GM19438 (cell line): ENCODE results near the gene TSPAN17.
A peak's percentile ranks its signal among the peaks of the same experiment; 100 is the strongest.

ENCODE experiments used
- ATAC-seq: cut with Tn5 transposase; IDR thresholded peaks from one replicate; pipeline ENCODE4 v1.9.1; 2021; ENCODE audit warnings: low read depth; ENCODE audit not compliant: unreplicated experiment

The TSPAN17 gene

DNA sequence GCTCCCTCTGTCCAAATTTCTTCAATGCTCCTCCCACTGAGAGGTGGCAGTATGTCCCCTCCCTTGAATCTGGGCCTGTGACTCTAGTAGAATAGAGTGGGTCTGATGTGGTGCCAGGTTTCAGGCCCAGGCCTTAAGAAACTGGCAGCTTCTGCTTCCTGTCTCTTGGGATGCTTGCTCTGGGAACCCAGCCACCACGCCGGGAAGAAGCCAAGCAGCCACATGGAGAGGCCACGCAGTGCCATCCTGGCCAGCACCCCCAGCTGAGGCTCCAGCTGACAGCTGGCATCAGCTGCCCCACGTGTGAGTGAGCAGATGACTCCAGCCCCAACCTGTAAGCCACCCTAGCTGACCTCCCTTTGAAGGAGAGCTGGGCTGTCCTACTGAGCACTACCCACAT, 7.3 kb upstream of the TSPAN17 start:
- no peak for ATAC-seq

DNA sequence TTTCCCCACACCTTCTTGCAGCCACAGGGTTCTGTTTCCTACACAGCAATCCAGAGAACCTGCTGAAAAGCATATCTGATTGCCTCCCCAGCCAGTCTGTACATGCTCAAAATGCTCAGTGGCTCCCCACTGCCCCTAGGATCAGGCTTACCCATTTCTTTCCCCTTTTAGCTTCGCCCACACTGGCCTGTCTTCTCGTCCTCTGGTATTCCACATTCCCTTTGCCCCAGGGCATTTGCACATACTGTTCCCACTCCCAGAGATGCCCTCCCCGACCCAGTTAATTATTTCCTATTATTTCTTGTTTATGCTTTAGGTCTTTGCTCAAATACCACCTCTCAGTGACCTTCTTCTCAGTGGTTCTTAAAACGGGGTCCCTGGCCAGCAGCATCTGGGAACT, 6.7 kb upstream of the TSPAN17 start:
- no peak for ATAC-seq

DNA sequence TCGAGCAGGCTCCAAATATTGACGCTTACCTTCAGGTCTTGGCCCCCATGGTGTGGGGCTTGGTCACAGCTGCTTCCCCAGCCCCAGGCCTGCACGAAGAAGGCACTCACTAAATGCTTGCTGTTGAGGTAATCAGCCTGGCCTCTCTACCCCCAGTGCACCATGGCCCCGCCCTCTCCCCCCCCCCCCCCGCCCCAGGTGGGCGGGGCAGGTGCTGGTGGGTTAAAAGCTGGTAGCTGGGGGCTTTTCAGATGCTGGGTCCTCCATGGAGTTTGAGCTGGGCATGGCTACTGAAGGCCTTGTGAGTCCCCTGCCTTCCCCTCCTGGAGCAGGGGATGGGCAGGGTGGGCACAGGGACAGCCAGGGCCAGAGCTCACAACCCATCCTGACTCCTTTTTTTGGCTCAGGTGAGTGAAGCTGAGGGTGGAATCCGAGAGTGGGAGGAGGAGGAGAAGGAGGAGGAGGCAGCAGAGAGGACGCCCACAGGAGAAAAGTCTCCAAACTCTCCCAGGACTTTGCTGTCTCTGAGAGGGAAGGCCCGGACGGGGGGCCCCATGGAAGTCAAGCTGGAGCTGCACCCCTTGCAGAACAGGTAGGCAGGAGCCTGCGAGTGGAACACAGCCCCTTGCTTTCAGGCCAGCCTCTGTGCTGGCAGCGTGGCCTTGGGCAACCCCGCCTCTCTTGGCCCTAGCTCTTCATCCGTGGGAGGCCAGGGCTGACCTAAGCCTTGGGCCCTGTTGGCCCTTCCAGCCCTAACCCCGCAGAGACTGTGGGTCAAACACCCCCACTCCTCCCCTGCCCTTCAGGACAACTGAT, 4.4 kb upstream of the TSPAN17 start:
- ATAC-seq = no peak

DNA sequence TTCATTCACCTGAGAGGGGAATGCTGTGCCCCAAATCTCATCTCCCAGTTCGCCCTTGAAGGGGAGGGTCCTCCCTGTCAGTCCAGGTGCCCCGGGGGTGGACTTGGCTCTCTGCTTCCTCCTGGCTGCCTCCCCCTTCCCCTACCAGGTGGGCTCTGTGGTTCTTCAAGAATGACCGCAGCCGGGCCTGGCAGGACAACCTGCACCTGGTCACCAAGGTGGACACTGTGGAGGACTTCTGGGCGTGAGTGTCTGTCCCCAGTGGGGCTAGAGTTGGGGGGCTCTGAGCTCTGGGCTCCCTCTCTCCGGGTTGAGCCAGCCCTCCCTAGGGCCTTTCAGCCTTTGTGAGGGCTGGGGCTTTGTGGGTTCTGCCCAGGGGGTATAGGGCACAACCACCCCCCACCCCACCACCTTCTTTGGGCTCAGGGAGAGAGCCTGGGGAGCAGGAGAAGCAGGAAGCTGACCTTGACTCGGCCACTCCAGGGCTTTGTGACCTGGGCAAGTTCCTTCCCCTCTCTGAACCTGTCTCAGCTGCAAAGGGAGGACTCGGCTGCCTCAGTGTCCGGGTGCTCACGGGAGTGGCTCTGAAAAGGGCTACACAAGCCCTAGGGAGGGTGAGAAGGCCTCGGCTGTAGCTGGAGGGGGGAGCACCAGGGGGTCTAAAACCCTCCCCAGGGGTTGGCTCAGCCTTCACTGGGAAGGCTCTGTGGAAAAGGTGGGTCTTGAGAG, 3.6 kb upstream of the TSPAN17 start:
- ATAC-seq = no peak

DNA sequence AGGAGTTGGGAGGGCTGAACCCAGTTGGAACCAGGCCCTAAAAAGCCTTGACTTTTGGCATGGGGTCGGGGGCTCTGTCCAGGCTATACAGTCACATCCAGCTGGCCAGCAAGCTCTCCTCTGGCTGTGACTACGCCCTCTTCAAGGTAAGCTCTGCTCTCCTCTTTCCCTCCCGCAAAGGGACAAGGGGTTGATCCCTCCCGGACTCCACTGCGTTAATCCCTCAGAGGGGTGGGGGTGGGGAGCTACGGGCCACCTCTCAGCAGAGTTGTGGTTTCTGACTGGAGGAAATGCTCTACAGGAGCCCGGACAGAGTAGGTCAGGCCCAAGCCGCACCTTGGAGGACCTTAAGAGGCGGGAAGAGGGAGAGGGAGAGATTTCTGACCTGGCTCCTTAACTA, 3.0 kb upstream of the TSPAN17 start:
- no peak for ATAC-seq

DNA sequence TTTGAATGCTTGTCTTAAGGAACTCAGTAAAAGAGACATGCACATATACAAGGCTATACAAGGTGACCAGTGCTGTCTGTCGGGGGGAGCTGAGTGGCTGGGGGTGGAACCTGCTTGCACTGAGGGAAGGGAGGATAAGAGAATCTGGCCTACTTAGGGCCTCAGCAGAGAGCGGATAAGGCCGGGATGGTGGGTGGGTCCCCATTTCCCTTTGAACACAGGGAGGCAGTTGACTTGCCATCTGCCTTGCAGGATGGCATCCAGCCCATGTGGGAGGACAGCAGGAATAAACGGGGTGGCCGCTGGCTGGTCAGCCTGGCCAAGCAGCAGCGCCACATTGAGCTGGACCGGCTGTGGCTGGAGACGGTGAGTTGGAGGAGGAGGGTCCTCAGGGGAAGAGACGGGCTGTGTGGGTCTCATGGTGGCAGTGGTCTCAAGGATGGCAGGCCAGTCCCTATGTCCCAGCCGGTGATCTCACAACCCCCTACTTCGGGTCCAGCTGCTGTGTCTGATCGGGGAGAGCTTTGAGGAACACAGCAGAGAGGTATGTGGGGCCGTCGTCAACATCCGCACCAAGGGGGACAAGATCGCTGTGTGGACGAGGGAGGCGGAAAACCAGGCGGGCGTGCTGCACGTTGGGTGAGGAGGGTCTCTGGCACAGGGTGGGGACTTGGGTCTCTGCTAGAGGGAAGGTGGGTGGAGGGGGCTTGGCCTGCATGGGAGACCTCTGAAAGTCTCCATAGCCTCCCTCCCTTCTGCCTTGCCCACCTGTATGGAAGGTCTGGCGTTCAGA, 2.2 kb upstream of the TSPAN17 start:
- ATAC-seq = no peak

DNA sequence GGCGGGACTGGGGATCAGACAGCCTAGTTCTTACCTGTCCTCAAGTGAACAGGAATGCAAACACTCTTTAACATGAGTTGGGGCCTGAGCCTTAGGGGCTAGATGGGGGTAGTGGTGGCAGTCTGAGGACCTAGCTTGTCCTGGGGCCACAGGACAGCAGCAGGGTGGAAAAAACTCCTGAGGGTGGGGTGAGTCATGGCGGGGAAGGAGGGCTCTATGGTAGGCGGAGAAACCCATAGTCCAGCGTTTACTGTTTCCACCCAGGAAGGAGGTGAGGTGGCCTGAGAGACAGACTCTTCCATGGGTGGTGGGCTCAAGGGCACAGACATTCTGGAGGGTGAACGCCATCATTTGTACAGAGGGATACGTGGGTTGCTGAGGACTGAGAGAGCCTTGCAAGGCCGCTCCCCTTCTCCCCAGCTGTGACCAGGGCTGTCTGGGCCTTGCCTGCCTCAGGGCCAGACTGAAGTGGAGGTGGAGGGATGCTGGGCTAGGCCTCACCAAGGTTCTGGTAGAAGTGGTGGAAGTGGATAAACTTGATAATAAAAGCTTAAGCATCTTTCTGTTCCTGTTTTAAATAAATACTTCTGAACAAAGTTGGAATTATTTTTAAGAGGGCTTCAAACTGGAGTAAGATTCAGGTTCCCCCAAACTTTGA, 1.1 kb upstream of the TSPAN17 start:
- no peak for ATAC-seq

DNA sequence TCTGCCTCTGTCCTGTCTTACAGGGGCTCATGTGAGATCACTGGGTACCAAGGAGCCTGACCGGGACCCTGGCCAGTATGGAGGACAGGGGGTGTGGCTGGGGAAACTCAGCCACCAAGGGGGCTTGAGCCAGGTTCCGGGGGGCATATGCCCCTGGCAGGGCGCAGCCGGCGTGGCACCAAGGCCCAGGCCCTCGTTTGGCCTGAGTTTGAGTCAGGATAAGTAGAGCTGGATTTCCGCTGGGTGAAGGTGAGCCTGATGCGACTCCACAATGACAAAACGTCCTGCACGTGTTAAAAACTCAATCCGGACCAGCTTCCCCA, 616 bp upstream of the TSPAN17 start:
- peak; percentile 1 for ATAC-seq

DNA sequence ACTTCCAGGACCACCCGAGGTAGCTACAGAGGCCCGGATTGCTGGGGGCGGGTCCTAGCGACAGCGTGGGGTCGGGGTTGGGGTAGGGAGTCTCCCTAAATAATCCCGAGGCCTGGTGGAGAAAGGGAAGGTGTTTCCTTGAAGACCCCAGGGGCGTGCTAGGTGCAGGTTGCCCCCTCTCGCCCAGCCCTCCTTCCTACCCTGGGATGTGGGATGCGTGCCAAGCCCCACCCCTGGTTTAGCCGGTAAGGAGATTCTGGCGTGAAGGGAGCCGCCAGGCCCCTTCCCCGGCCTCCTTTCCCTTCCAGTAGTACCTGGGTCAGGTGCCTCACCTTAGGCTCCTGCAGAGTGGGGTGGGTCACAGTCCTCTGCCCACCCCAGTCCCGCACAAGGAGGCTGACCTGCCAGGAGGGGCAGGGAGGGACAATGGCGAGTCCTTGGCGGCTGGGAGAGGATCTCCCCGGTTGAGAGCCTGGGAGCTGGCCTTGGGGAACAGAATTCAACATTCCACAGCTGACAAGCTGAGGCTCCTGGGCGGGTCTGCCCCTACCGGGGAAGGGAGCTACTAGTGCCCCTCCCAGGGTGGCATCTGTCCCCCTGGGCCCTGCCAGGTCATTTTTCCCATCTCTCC, 674 bp downstream of the TSPAN17 start:
- no peak for ATAC-seq

DNA sequence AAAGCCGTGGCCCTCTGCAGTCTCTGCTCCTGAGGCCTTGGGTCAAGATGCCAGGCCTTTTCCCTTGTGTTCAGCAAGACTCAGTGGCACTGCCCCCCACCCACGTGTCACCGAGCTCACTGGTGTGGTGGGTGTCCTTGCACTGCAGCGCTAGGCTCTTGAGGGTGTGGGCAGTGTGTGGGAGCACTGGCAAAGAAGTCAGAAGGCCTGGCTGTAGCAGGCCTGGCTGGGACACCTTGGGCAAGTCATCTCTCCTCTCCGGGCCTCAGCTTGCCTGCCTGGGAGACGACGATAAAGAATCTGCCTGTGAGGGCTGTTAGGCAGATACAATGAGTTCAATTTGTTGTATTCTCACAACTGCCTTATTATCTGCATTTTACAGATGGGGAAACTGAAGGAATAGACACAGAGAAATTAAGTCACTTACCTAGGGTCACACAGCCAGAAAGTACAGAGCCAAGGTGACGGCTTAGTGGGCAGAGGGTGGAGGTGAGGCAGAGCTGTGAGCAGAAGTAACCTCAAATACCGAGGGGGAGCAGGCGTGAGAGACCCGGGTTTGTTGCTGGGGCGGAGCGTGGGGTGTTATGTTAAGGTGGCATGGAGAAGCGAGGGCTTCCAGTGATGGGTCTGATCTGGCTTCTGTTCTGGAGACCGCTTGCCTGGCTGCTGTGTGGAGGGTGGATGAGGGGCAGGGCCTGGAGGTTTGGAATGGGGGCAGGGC, 1.4 kb downstream of the TSPAN17 start:
- no peak for ATAC-seq

DNA sequence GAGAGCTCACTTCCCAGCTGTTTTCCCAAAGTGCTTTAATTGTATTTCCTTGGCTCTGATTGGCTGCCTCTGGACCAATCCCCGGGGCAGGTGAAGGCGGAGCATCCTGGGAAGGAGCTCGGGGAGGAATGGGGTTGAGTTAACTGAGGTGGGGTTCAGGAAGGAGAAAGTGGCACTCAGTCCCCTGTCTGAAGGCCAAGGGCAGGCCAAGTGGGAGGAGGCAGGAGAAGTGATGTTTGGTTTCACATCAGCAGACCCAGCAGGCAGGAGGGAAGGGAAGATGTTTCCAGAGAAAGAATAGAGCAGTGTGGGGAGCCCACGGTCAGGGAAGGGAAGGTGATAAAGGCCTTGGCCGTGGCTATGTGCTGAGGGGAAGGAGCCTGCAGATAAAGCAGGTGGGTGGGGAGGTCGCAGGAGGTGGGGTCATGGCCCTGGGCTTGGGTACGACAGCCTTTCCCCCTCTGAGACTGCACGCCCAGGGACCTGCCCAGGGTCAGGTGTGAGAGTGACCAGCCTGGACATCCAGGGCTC, 3.1 kb downstream of the TSPAN17 start:
- ATAC-seq = no peak

DNA sequence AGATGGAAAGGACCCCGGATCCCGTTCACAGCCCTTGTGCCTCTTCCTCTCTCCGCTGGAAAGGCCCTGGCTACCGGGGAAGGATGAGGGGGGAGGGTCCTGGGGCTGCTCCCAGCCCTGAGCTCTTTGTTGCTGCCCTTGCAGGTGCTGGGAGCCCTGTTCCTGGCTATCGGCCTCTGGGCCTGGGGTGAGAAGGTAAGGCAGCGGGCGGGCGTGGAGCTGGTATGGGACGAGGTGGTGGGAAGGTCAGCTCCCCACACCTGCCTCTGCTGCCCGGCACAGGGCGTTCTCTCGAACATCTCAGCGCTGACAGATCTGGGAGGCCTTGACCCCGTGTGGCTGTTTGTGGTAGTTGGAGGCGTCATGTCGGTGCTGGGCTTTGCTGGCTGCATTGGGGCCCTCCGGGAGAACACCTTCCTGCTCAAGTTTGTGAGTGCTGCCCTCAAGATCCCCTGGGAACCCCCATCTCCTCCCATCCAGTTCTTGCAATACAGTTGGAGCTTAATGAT, 4.2 kb downstream of the TSPAN17 start:
- ATAC-seq = no peak

DNA sequence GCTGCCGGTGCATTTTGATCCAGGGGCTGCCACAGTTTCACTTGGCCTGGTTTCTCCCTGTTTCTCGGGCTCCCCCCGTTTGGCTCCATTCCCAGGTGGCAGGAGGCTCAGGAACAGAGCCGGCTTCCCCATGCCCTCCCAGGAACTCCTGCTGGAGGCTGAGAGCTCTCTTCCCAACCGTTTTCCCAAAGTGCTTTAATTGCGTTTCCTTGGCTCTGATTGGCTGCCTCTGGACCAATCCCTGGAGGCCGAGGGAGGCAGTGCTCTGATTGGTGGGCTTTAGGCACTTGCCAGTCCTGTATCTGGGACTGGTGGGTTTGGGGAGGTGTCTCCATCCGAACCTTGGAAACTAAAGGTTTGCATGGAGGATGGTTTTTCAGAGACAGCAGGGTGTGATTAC, 4.9 kb downstream of the TSPAN17 start:
- ATAC-seq = no peak

DNA sequence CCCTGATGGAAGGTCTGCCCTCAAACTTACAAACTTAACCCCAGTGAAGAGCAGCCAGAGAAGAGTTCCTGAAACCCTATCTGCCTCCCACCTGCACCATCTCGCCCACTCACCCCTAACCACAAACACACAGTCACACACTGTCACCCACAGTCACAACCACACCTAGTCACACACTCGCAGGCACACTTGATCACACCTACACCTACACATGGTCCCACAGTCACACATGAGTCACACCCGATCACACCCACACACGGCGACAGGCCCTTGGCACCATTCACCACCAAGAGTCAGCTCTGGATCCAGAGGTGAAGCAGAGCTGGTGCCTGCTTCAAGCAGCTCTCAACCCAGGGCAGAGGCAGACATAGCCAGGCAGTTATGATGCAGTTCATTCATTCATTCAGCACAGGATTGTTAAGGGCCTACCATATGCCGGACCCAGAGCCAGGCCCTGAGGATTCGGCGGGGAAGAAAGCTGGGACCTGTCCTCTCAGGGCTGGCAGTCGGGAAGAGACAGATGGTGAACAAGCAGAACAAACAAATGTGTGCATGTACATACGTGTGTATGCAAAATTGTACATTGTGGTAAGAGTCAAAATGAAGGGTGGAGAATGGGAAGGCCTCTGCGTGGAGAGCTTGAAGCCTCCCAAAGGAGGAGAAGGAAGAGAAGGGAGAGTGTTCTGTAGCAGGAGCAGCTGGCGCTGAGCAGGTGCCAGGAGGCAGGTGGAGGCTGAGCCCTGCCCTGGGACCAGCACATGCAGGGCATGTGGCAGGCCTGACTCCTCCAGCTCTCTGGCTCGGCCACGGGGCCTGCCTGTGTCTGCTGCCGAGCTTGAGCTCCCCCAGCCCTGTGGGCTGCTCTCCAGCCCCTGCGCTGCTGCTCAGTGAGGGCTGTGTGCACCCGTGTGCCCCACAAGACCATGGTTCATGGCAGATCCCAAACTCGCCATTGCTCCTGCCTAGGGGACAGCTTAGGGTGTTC, 6.4 kb downstream of the TSPAN17 start:
- ATAC-seq = no peak

DNA sequence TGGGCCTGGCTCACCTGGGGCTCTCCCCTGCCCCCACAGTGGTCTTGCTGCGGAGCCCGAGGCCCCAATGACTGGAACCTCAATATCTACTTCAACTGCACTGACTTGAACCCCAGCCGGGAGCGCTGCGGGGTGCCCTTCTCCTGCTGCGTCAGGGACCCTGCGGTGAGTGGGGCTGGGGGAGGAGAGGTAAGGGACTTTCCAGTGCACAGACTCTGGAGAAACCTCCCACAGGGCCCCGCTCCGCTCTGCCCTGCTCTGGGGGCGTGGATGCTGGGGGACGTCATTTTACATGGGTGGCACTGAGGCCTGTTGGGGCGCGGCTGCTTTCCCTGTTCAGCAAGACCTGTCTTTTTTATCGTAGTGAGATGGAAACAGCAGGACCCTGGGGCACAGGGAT, 7.6 kb downstream of the TSPAN17 start:
- ATAC-seq = no peak

DNA sequence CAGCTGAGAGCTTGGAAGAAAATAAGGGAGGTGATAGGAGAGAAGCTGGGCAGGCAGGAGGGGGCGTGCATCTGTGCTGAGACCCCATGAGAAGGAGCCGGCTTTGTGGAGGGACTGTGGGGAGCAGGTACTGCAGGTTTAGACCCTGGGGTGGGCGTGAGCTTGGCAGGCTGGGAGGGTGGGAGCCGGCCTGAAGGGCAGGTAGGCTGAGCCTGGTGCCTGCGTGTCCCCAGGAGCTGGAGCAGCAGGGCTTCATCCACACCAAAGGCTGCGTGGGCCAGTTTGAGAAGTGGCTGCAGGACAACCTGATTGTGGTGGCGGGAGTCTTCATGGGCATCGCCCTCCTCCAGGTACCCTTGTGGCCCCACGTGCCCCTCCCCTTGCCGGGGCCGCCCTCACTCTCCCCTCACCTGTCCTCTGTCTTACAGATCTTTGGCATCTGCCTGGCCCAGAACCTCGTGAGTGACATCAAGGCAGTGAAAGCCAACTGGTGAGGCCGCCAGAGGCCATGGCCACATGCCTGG, 9.2 kb downstream of the TSPAN17 start:
- no peak for ATAC-seq

DNA sequence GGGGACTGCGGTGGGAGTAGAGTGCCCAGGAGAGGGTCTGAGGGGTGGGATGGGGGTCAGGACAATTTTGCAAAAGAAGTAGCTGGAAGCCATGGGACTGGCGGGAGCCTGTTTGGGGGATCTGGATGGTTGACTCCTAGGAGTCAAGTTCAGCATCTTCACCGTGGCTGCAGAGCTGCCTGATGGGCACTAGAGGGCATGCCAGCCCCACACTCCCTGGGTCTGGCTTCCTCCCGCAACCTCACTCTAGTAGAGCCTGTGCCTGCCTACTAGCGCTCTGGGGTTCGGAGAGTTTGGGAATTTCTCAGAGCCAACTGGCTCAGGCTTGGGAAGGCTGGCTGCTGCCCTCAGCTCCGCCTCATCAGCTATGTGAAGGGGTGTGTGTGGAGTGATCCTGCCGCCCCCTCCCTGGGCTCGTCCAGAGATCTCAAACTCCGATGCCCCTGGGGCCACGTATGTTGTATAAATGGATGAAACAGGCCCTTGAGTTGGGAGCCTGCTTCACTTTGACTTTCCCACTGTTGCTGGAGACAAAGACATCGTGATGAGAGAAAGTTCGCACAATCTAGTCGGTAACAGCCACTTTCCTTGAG, 10.8 kb downstream of the TSPAN17 start:
- no peak for ATAC-seq
